Spleen (tissue), 11 donors: Measurements from ENCODE around the gene TMEM181. TPM values are rescaled to one million over a fixed set of nuclear protein-coding genes. Genes with fewer than 3 reads are reported as not detected.

Experiments
- DNase-seq: peaks from one replicate; pipeline ENCODE4 v3.0.0-alpha.2; 2020
- H3K27ac ChIP-seq, 8 donors: fragments of 200-600 bp; sonication (generic) in 7 of 8; 1 replicate in 4 of 8; 2 replicates in 4 of 8; pipeline versions ENCODE4 v1.5.0 to v1.8.0; 2016 to 2021; ENCODE audit warnings: inconsistent platforms in 4 of 8, mild to moderate bottlenecking in 4 of 8, moderate library complexity in 1 of 8
- H3K27me3 ChIP-seq, 7 donors: fragments of 200-600 bp; sonication (generic) in 6 of 7; replicated peaks in 1 of 7; 1 replicate in 4 of 7; 2 replicates in 3 of 7; pipeline versions ENCODE4 v1.5.0 to v1.8.0; 2016 to 2021; ENCODE audit warnings: inconsistent platforms in 3 of 7, mild to moderate bottlenecking in 1 of 7
- H3K36me3 ChIP-seq, 6 donors: fragments of 200-600 bp; sonication (generic) in 5 of 6; 1 replicate in 4 of 6; 2 replicates in 2 of 6; pipeline versions ENCODE4 v1.5.0 to v1.8.0; 2016 to 2021; ENCODE audit warnings: inconsistent platforms in 2 of 6
- H3K4me1 ChIP-seq, 6 donors: fragments of 200-600 bp; sonication (generic) in 5 of 6; 1 replicate in 3 of 6; 2 replicates in 3 of 6; pipeline versions ENCODE4 v1.5.0 to v1.8.0; 2016 to 2021; ENCODE audit warnings: inconsistent platforms in 3 of 6
- H3K4me3 ChIP-seq, 8 donors: fragments of 200-600 bp; sonication (generic) in 7 of 8; 1 replicate in 4 of 8; 2 replicates in 4 of 8; pipeline versions ENCODE4 v1.5.0 to v1.8.0; 2016 to 2021; ENCODE audit warnings: inconsistent platforms in 4 of 8, mild to moderate bottlenecking in 4 of 8, moderate library complexity in 2 of 8
- H3K9me3 ChIP-seq, 8 donors: fragments of 200-600 bp; sonication (generic) in 7 of 8; 1 replicate in 4 of 8; 2 replicates in 4 of 8; pipeline versions ENCODE4 v1.5.0 to v1.8.0; 2016 to 2021; ENCODE audit warnings: inconsistent platforms in 4 of 8
- CTCF ChIP-seq, 11 experiments: fragments of 200-600 bp in 7 of 11; fragments of 450-650 bp in 4 of 11; sonication (generic) in 4 of 11; IDR thresholded peaks in 8 of 11; conservative IDR thresholded peaks in 3 of 11; 1 replicate in 7 of 11; 2 replicates in 4 of 11; pipeline versions ENCODE4 v1.4.0 to v1.8.0; 2016 to 2021; ENCODE audit warnings: antibody characterized with exemption in 11 of 11, inconsistent platforms in 4 of 11, mild to moderate bottlenecking in 1 of 11
- POLR2A ChIP-seq, 3 donors: fragments of 450-650 bp; IDR thresholded peaks; one replicate each; pipeline ENCODE4 v1.5.1; 2017; ENCODE audit warnings: antibody characterized with exemption in 3 of 3, mild to moderate bottlenecking in 1 of 3
- POLR2AphosphoS5 ChIP-seq, 3 donors: sonication (generic); formaldehyde crosslinking; IDR thresholded peaks; one replicate each; pipeline ENCODE4 v1.5.1; 2017; ENCODE audit warnings: antibody characterized with exemption in 3 of 3
- WGBS, 5 donors: extraction: QIAGEN DNeasy Blood & Tissue Kit in 3 of 5; methylation state at CpG; one replicate each; pipeline versions ENCODE4 v1.1.5 to v1.1.7; 2013 to 2018; 5-methylcytosine and 5-hydroxymethylcytosine counted together
- intact Hi-C: fragments of 100-400 bp; cut with DNase I; formaldehyde crosslinking; loops from one replicate; pipeline ENCODE4 v1.15.0; 2023; ENCODE audit warnings: low total_unique reads
- polyA plus RNA-seq, 3 donors: library from polyadenylated mRNA; stranded (reverse); fragments of 200-250 nt; gene quantifications; one replicate each; pipeline ENCODE4 v1.2.1, GENCODE V29; 2013
- total RNA-seq, 7 donors: library from RNA; depleted of rRNA in 3 of 7; stranded (reverse); fragments of >200 nt in 3 of 7; fragmentation: NEBNext Ultra II Directional in 4 of 7; extraction: Animal tissue kit (Norgen Biotek cat#: 25700) in 4 of 7; gene quantifications; one replicate each; pipeline versions ENCODE4 v1.1.0 to v1.2.1, GENCODE V29; 2016 to 2021
- donor health status: healthy with polysubstance abuse.
- donor health status: DM: no; HTN: no; CAD: no; lungs with moderate emphysema.
- donor health status: DM: no; HTN: no; CAD: no.
- donor health status: Bipolar disorder and iron deficiency.
- donor health status: healthy.
- donor health status: DM: no; HTN: no; CAD: no.
- donor health status: DM: yes; HTN: yes; CAD: no.

Gene TMEM181
- total and polyA plus RNA-seq, 10 donors = 7.0 to 39.4 (median 23.6) TPM

- Histone ChIP-seq H3K9me3 (no peaks in the 10 kb centered on the region), H3K36me3 (peaks cover 0 to 100% (median 69%) of the 10 kb centered on the region in 6 donors), H3K4me1 (no peaks in the 10 kb centered on the region), H3K4me3 (no peak overlapping the region), H3K27me3 (no peaks in the 10 kb centered on the region), H3K27ac (no peak overlapping the region)
- intact Hi-C loops = no loop called here
- TF ChIP-seq CTCF (IDR thresholded peaks at IDR 0.05 in 8 of 11, conservative IDR thresholded peaks at IDR 0.05 in 3 of 11) = no peak
- TF ChIP-seq POLR2A (IDR thresholded peaks at IDR 0.05) = no peak
- no peak for TF ChIP-seq POLR2AphosphoS5 (IDR thresholded peaks at IDR 0.05)
- WGBS, 5 donors = 91 to 98% (median 95%) methylated on average over 4 of the region's 4 CpGs
- no peak for DNase-seq
These were observed 31.9 kb downstream of the TMEM181 start for GRCh38 chr6:158591810-158592209.

GRCh38 chr6:158593670-158594069 lies 33.8 kb downstream of the TMEM181 start:
- Histone ChIP-seq H3K27me3 (no peaks in the 10 kb centered on the region), H3K36me3 (peaks cover 0 to 99% (median 51%) of the 10 kb centered on the region in 6 donors), H3K27ac (no peak overlapping the region), H3K9me3 (no peaks in the 10 kb centered on the region), H3K4me3 (no peak overlapping the region), H3K4me1 (no peaks in the 10 kb centered on the region)
- intact Hi-C loops = no loop called here
- TF ChIP-seq CTCF (IDR thresholded peaks at IDR 0.05 in 8 of 11, conservative IDR thresholded peaks at IDR 0.05 in 3 of 11) = no peak
- TF ChIP-seq POLR2A (IDR thresholded peaks at IDR 0.05) = no peak
- TF ChIP-seq POLR2AphosphoS5 (IDR thresholded peaks at IDR 0.05) = no peak
- 94 to 100% (median 95%) methylated on average over 3 of the region's 3 CpGs for WGBS, 5 donors
- no peak for DNase-seq

GRCh38 chr6:158595223-158595622 lies 35.3 kb downstream of the TMEM181 start:
- Histone ChIP-seq H3K4me1 (no peaks in the 10 kb centered on the region), H3K27me3 (no peaks in the 10 kb centered on the region), H3K36me3 (peaks cover 0 to 99% (median 50%) of the 10 kb centered on the region in 6 donors), H3K4me3 (no peak overlapping the region), H3K9me3 (no peaks in the 10 kb centered on the region), H3K27ac (no peak overlapping the region)
- no peak for TF ChIP-seq POLR2AphosphoS5 (IDR thresholded peaks at IDR 0.05)
- TF ChIP-seq POLR2A (IDR thresholded peaks at IDR 0.05) = no peak
- TF ChIP-seq CTCF (IDR thresholded peaks at IDR 0.05 in 8 of 11, conservative IDR thresholded peaks at IDR 0.05 in 3 of 11) = peak in 4 of 11 experiments; percentile 14 to 50 (median 24)
- no peak for DNase-seq
- intact Hi-C loops = no loop called here
- WGBS, 5 donors = 74 to 94% (median 89%) methylated on average over 5 of the region's 5 CpGs

GRCh38 chr6:158596861-158597260 lies 37.0 kb downstream of the TMEM181 start:
- H3K4me3 ChIP-seq = no peak overlapping the region
- no peaks in the 10 kb centered on the region for H3K4me1 ChIP-seq
- WGBS, 5 donors = 57 to 82% (median 77%) methylated on average over 6 of the region's 6 CpGs
- H3K27me3 ChIP-seq = no peaks in the 10 kb centered on the region
- intact Hi-C loops = no loop called here
- H3K36me3 ChIP-seq = peaks cover 0 to 99% (median 35%) of the 10 kb centered on the region in 6 donors
- TF ChIP-seq POLR2A (IDR thresholded peaks at IDR 0.05) (no peak), CTCF (IDR thresholded peaks at IDR 0.05 in 8 of 11, conservative IDR thresholded peaks at IDR 0.05 in 3 of 11) (no peak), POLR2AphosphoS5 (IDR thresholded peaks at IDR 0.05) (no peak)
- H3K27ac ChIP-seq = no peak overlapping the region
- no peaks in the 10 kb centered on the region for H3K9me3 ChIP-seq
- DNase-seq = no peak
